Measurements from ENCODE around the gene MAP2. TPM values are rescaled to one million over a fixed set of nuclear protein-coding genes. Genes with fewer than 3 reads are reported as not detected.

The MAP2 gene
- total and polyA plus RNA-seq, 2 donors (not counting 3 experiments of a cell fraction or from before 2014, with no cell fraction given) = 19.4 to 46.1 TPM

- CTCF ChIA-PET = no interaction called here
- Histone ChIP-seq H2AFZ (ENCODE audit: low read depth, low read length) (no peak overlapping the region), H3K36me3 (ENCODE audit: control insufficient read depth in 2 of 2, extremely low read depth in 1 of 2, insufficient read depth in 2 of 2, low read length in 2 of 2) (no peaks in the 10 kb centered on the region), H3K4me1 (ENCODE audit: control insufficient read depth, extremely low read depth, insufficient read depth, low read length) (peaks cover 16% of the 10 kb centered on the region), H3K4me3 (replicated peaks in 1 of 3; ENCODE audit: insufficient read depth in 1 of 3, low read depth in 1 of 3, low read length in 3 of 3) (no peak overlapping the region), H3K27me3 (ENCODE audit: control insufficient read depth in 2 of 2, insufficient read depth in 2 of 2, low read length in 2 of 2) (no peaks in the 10 kb centered on the region), H3K27ac (ENCODE audit: insufficient read depth, low read depth, low read length) (no peak overlapping the region), H3K79me2 (ENCODE audit: control insufficient read depth, insufficient read depth, low read length) (no peaks in the 10 kb centered on the region), H3K9ac (replicated peaks; ENCODE audit: extremely low read depth, insufficient read depth, low read length) (no peak overlapping the region), H4K20me1 (replicated peaks; ENCODE audit: control insufficient read depth, extremely low read depth, insufficient read depth, low read length) (no peaks in the 10 kb centered on the region), H3K9me1 (replicated peaks; ENCODE audit: control insufficient read depth, extremely low read depth, insufficient read depth, low read length) (no peaks in the 10 kb centered on the region), H3K4me2 (ENCODE audit: insufficient read depth, low read length) (no peak overlapping the region), H3K9me3 (replicated peaks; ENCODE audit: control insufficient read depth, insufficient read depth, low read length) (no peaks in the 10 kb centered on the region)
- DNase-seq (ENCODE audit: low read depth, low spot score) (no peak), FAIRE-seq (no peak)
- intact Hi-C loops (cut with micrococcal nuclease) (loop anchor here (1.0 kb wide), 1 partner anchor 19 kb away; no protein-coding TSS in a partner anchor), dilution Hi-C loops (cut with MboI; ENCODE audit: extremely low pct_ligation_motif_present, low sequenced_read_pairs) (no loop called here)
- no TSS peak for BruUV-seq (replicated peaks)
- POLR2A ChIA-PET = no interaction called here
- TF ChIP-seq CTCF (IDR thresholded peaks at IDR 0.05; ENCODE audit: extremely low read depth in 1 of 2, insufficient read depth in 1 of 2, low read depth in 1 of 2, low read length in 2 of 2) (no peak), MYC (IDR thresholded peaks at IDR 0.05; ENCODE audit: low read depth, low read length) (no peak), POLR2A (IDR thresholded peaks at IDR 0.05; ENCODE audit: low read depth, low read length) (no peak), MAX (IDR thresholded peaks at IDR 0.05; ENCODE audit: insufficient read depth, insufficient read length) (no peak), JUN (IDR thresholded peaks at IDR 0.05; ENCODE audit: borderline replicate concordance, insufficient read depth, insufficient read length, low read depth) (no peak)
Observed at GRCh38 chr2:209633911-209634310, 210.1 kb downstream of the MAP2 start.

GRCh38 chr2:209636076-209636475 is 212.2 kb downstream of the MAP2 start:
- Histone ChIP-seq H3K9me1 (replicated peaks; ENCODE audit: control insufficient read depth, extremely low read depth, insufficient read depth, low read length) (no peaks in the 10 kb centered on the region), H4K20me1 (replicated peaks; ENCODE audit: control insufficient read depth, extremely low read depth, insufficient read depth, low read length) (no peaks in the 10 kb centered on the region), H3K27me3 (ENCODE audit: control insufficient read depth in 2 of 2, insufficient read depth in 2 of 2, low read length in 2 of 2) (no peaks in the 10 kb centered on the region), H3K79me2 (ENCODE audit: control insufficient read depth, insufficient read depth, low read length) (no peaks in the 10 kb centered on the region), H3K9me3 (replicated peaks; ENCODE audit: control insufficient read depth, insufficient read depth, low read length) (no peaks in the 10 kb centered on the region), H3K9ac (replicated peaks; ENCODE audit: extremely low read depth, insufficient read depth, low read length) (no peak overlapping the region), H3K36me3 (ENCODE audit: control insufficient read depth in 2 of 2, extremely low read depth in 1 of 2, insufficient read depth in 2 of 2, low read length in 2 of 2) (no peaks in the 10 kb centered on the region), H3K4me3 (replicated peaks in 1 of 3; ENCODE audit: insufficient read depth in 1 of 3, low read depth in 1 of 3, low read length in 3 of 3) (no peak overlapping the region), H3K27ac (ENCODE audit: insufficient read depth, low read depth, low read length) (no peak overlapping the region), H3K4me1 (ENCODE audit: control insufficient read depth, extremely low read depth, insufficient read depth, low read length) (peaks cover 10% of the 10 kb centered on the region), H3K4me2 (ENCODE audit: insufficient read depth, low read length) (no peak overlapping the region), H2AFZ (ENCODE audit: low read depth, low read length) (no peak overlapping the region)
- DNase-seq (ENCODE audit: low read depth, low spot score) (no peak), FAIRE-seq (no peak)
- ChIA-PET CTCF (no interaction called here), POLR2A (no interaction called here)
- intact Hi-C loops (cut with micrococcal nuclease) = no loop called here
- dilution Hi-C loops (cut with MboI; ENCODE audit: extremely low pct_ligation_motif_present, low sequenced_read_pairs) = no loop called here
- BruUV-seq (replicated peaks) = no TSS peak
- no peak for TF ChIP-seq FOS (IDR thresholded peaks at IDR 0.05; ENCODE audit: borderline replicate concordance, insufficient read depth, low read length)
- no peak for TF ChIP-seq MYC (IDR thresholded peaks at IDR 0.05; ENCODE audit: low read depth, low read length)
- no peak for TF ChIP-seq POLR2A (IDR thresholded peaks at IDR 0.05; ENCODE audit: low read depth, low read length)
- no peak for TF ChIP-seq JUN (IDR thresholded peaks at IDR 0.05; ENCODE audit: borderline replicate concordance, insufficient read depth, insufficient read length, low read depth)
- TF ChIP-seq CTCF (IDR thresholded peaks at IDR 0.05; ENCODE audit: extremely low read depth in 1 of 2, insufficient read depth in 1 of 2, low read depth in 1 of 2, low read length in 2 of 2) = no peak
- no peak for TF ChIP-seq MAX (IDR thresholded peaks at IDR 0.05; ENCODE audit: insufficient read depth, insufficient read length)
- no peak for TF ChIP-seq GATA2 (IDR thresholded peaks at IDR 0.05; ENCODE audit: insufficient read depth, insufficient read length, low read depth, low read length)
- no peak for TF ChIP-seq EZH2 (IDR thresholded peaks at IDR 0.05; ENCODE audit: borderline replicate concordance, low read depth, low read length, severe bottlenecking)
- no peak for TF ChIP-seq POLR2AphosphoS5 (IDR thresholded peaks at IDR 0.05; ENCODE audit: insufficient read depth, low read depth, low read length)

All from endothelial cell of umbilical vein (primary cell).